Cerebellar cortex (tissue), 1 donor: Measurements from ENCODE around the gene CTNND2.
"Not testable (repeated sequence)": the region's sequence is repeated elsewhere in the genome, so short reads cannot be mapped to it uniquely, and the experiment has no call there.

Experiments
- DNase-seq: peaks from one replicate; pipeline ENCODE4 v3.0.0-alpha.2; 2015; ENCODE audit warnings: low spot score

Gene CTNND2

DNA sequence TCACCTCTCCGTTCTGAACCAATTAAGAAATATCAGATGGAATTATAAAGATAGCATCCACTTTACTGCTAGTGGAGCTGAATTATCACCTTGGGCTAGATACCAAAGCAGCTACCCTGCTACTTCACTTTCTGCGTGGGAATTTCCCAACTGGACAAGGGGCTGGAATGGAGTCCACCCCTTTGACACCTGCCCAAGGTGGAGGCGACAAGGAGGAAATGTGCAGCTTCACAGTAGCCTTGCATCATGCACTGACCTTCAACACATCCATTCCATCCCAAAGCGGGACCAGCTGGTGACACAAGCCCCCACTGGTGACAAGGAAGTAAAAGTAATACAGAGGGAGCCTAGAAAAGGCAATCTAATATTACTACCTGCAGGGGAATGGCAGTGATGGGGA lies 30.7 kb downstream of the CTNND2 start:
- DNase-seq: no peak

DNA sequence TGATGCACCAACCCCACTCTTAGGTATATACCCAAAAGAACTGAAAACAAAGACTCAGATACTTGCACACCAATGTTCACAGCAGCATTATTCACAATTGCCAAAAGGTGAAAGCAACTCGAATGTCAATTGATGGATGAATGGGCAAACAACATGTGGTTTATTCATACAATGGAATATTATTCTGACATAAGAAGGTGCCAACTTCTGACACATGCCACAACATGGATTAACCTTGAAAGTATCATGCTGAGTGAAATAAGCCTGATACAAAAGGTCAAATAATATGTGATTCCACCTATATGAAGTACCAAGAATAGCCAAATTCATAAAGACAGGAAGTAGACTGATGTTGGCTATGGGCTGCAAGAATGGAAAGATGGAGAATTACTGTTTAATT lies 35.0 kb downstream of the CTNND2 start:
- no peak for DNase-seq

DNA sequence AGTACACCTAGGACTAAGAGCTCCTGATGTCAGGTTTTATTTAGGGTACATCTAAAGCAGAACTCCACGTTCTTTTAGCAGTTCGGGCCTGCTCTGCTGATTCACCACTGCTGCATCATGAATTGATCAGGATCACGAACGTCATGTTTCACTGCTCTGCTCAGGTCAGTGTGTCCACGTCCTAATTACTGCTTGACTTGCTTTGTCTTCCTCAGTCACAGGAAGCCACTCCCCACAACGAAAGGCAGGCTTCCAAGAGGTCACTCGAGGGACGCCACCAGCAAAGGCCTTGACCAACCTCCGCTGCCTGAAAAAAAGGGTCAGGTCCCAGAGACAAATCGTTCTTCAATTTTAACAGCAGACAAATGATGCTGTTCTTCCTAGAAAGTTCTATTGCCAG lies 40.3 kb downstream of the CTNND2 start:
- no peak for DNase-seq

DNA sequence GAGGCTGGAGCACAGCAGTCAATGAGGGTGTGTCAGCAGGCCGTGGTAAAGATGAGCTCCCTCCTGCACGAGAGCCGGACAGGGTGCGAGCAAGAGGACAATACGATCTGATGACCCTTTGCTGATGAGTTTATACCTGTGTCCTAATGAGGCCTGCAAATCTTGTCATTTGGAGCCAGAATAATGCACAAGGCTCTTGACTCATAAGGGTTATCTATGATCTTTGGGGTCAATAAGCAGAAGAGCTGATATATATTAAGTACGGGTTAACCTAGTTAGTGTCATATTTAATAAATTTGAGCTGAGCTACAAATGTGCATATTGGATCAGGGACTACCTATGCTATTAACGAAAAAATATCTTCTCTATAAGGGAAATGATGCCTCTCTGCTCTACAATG lies 46.9 kb downstream of the CTNND2 start:
- no peak for DNase-seq

DNA sequence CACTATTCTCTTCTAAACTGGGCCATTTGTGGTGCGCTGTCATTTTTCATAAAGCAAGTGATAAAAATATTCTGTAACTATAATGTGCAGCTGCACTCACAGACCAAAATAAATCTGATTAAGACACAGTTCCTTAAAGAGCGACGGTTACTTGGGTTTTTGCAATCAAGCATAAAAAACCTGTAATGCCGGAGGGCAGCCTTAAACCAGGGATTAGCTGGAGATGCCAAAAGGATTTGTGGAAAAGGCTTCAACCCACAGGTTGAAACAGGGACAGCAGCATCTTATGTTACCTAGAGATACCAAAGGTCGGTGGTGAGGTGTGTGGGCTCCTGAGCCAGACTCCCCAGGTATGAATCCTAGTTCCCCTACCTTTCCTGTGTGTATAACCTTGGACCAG lies 49.3 kb downstream of the CTNND2 start:
- DNase-seq: no peak

DNA sequence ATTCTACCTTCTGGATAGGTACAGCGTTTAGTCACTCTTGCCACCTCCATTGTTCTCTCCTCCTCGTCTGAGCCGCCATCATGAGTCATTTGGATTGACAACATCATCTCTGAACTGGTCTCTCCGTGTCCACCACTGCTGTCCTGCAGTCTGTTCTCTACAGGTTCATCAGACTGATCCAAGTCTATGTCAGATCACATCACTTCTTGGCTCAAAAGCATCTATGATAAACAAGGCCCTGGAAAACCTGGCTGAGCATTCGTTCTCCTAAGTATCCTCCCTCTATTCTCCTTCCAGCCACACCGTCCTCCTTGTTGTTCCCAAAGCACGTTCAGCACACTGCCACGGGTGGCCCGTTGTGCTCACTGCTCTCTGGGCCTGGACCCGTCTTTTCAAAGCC lies 50.5 kb downstream of the CTNND2 start:
- peak; percentile 82 for DNase-seq

DNA sequence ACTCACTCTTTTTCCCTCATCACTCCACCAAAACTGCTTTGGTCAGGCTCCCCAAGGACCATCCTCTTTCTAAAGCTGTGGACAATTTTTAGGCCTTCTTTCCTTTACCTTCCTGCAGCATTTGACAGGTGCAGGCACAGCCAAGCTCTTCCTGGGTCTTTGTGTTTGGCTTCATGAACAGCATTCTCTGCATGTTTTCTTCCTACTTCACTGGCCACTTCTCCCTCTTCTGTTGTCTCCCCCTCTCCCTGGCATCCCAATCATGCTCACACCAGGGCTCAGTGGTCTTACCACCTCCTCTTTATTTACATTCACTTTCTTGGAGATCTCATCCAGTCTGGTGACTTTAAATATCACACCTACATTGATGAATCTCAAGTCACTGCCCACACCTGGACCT lies 51.1 kb downstream of the CTNND2 start:
- DNase-seq: peak; percentile 12

DNA sequence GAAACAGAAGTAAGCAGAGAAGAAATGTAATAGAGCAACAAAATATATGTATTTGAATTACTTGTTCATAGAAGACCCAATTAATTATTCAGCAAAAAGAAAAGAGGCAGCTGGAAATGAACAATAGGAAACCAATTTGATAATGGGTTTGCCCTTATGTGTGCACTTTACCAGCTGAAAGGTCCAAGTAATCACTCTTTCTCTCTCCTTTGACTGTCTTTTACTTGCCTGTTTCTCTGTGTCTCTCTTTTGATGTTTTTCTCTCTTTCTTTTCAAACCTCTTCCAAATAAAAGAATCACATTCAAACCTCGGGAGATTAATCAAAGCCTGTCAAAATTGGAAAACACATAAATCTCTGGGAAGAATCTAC lies 51.5 kb downstream of the CTNND2 start:
- DNase-seq: no peak

DNA sequence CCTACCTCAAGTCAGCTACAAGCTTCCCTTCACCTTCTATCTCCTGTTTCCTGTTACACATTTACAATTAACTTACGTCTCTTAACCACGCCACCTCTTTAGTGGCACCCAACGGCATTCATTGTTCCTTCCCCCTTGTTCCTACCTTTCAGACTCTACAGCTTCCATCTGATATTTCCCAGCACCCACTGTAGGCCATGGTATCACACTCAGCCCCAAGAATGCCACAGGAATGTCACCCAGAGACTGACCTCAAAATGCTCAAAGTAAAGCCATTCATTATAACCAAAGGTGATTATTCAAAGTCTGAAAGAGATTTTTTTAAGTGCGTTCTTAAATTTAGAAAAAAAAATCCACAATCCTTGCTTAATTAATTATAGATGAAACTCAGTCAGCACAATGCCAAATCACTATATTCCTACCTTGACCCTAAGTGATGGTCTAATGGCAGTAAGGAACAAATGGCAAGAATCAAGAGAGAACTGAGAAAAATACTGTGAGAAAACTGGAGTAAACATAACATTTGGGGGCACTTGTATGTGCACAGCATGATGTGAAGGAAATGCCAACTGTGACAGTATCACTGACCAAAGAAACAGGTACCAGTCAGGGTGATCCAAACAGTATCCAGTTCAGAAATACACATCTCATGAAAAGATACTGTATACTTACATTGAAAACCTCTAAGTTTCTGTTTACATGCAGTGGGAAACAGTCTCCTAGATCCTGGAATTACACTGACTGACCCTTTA lies 52.1 kb downstream of the CTNND2 start:
- DNase-seq: peak; percentile 64

DNA sequence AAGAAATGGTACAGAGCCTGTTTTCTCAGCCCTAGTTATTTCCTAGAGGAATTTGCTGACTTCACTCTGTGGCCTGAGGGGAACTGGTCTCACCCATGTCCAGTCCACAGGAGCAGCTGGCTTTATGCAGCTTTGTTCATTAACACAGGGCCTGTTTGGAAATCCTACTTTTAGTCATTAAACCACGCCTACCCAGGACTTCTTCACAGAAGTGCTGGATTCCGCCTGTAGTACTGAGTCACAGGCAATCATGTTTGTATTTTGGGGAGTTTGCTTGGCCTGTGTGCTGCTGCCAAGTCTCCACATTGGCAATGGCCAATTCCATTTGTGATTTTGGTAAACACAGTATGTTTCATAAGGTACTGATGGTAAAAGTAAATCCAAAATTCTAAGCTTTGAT lies 52.8 kb downstream of the CTNND2 start:
- DNase-seq: peak; percentile 43

DNA sequence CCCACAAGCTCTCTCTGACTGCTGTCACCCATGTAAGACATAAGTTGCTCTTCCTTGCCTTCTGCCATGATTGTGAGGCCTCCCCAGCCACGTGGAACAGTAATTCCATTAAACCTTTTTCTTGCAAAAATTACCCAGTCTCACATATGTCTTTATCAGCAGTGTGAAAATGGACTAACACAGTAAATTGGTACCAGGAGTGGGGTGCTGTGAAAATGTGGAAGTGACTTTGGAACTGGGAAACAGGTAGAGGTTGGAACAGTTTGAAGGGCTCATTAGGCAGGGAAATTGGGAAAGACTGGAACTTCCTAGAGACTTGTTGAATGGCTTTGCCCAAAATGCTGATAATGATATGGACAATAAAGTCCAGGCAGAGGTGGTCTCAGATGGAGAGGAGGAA lies 75.7 kb downstream of the CTNND2 start:
- not testable (repeated sequence) for DNase-seq

DNA sequence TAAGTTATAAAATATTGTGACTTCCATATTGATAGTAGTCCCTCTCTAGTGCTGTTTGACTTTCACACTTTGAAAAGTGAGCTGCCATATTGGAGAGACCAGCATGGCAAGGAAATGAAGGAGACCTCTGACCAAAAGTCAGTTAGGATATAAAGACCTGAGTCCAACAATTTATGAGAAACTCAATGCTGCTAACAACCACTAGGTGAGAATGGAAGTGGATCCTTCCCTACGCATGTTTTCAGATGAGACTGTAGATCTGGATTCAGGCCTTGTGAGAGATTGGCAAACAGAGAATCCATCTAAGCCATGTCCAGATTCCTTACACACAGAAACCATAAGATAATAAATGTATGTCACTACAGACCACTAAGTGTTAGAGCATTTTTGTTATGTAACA lies 81.6 kb downstream of the CTNND2 start:
- no peak for DNase-seq

DNA sequence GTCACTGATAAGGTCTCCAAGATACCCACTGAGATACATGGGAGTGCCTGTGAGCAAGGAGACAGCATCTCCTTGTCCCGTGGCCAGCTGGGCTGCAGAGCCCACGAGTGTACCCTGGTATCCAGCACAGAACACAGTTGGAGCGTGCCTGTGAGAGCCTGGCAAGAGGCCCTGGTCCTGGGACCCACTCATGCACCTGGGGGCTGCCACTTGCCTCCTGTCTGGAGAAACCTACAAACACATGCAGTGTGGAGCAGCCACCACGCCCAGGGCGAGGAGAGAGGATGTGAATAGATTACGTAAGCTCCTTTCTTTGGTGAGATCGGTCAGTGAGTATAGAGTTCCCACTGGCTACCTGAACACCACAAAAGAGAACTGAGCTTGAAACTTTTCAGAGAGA lies 88.3 kb downstream of the CTNND2 start:
- no peak for DNase-seq

DNA sequence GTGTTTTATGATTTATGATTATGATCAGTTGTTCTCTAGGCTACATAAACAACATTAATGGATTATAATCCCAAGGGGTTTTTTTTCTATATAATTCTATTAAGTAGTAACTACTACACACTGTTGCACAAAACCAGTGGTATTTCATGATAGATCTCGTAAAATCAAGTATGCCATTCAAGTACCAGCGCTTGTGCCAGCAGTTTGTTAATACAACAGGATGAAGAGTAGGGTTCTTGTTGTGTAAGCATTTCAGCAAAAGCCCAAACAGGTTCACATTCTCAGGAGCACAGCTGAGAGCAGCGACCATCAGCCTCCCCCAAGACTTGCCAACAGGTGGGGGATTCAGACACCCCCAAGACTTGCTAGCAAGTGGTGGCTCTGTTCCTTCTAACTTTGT lies 88.8 kb downstream of the CTNND2 start:
- no peak for DNase-seq

DNA sequence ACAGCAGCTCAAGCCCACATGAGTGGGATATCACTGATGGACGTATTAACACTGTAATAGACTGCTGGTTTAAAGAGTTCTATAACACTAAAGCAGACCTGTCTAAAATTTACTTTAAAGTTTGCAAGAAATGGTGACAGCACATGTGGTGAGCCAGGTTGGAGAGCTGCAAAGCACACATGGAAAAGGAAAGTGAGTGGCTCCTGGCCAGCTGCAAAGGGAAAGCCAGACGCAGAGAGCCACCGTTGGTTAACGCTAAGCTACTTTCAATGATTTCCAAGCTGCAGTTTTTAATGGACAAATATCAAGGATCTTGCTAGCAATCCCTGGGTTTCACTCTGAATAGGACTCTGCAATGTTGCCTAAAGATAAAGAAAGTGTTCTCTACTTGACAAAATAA lies 89.9 kb downstream of the CTNND2 start:
- no peak for DNase-seq

DNA sequence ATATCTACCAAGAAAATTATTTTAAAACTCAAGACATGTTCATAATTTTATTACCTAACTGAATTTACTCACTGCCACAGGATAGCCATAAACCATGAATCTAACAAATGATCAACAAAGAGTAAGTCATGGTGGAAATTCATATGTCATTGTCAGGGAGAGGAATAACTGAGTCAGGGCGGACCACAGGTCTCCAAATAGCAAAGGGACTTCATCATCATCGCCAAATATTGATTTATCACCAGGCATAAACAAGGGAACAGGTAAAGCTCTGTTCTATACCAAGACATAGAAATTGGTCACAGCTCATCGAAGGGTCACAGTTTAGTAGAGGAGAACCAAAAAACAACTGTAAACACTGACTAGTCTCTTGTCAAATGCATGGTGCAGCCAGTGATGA lies 94.8 kb downstream of the CTNND2 start:
- DNase-seq: no peak

DNA sequence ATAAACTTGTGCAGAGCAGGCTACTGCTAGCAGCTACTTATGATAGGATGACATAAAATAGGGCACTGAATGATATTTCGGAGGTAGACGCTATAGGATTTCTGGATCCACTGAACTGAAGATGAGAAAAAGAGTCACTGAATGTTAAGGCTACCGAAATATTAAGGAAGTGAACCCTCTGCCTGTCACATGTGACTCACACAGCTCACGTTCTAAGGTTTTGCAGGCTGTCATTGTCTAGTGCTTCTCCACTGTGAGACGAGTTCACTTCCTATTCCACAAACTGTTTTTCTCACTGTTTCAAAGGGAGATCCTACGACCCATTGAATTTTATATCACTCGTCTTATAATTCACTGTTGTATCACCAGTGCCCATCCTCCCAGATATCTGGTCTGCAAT lies 100.8 kb downstream of the CTNND2 start:
- no peak for DNase-seq

DNA sequence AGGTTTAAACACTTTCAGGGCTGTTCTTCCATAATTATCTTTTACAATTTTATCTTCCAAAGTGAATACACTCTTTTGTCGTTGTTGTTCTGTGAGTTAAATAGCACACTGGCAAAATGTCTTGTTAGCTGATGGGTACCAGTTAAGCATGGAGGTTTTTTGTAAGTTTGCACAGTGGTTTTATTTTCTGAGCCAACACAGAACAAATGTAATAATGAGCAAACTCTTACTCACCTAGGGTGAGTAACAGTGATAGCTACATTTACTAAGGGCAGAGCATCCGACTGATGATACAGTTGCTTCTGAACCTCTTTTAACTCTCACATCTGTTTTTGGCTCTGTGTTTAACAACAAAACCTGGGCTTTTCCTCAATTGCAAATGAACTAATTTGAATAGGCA lies 103.2 kb downstream of the CTNND2 start:
- no peak for DNase-seq

DNA sequence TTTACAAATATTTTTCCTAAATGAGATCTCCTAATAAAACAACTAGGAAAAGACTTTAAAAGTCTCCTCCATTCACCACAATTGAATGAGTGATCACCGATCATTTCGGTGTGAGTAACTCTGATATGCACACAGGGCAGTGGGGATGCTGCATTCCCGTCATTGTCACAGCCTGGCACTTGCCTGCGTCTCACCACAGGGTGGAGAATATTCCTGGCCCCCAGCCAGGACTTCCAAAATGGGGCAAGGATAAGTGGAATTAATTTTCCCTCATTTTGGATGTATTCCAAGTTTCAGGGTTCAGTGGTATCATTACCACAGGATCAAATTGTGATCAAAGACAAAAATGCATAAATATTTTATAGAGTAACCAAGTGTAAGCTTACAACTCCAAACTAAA lies 107.1 kb downstream of the CTNND2 start:
- peak; percentile 85 for DNase-seq

DNA sequence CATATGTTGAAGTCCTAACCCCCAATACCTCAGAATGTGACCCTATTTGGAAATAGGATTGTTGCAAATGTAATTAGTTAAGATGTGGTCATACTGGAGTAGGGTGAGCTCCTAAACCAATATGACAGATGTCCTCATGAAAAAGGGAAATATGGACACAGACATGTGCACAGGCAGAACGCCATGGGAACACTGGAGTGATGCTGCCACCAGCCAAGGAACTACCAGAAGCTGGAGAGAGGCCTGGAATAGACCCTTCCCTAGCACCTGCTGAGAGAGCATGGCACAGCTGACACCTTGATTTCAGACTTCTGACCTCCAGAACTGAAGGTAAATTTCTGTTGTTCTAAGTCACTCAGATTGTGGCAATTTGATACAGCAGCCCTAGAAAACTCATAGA lies 110.8 kb downstream of the CTNND2 start:
- peak; percentile 88 for DNase-seq

DNA sequence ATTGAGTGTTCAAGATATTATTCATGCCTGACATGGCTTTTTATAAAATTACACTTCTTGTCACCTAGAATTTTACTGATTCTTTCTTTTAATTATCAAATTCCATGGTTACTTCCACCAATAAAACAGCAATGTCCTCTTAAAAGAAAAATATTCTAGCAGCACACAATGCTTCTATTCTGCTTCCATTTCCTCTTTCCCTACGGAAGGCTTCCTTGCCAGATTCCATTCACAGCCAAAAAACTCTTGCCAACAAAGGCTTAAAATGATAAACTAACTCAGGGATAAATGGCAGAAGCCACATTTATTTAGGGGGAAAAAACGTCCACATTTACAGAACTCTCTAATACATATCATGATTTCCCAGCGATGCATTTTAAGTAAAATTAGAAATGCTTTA lies 111.6 kb downstream of the CTNND2 start:
- DNase-seq: peak; percentile 81

DNA sequence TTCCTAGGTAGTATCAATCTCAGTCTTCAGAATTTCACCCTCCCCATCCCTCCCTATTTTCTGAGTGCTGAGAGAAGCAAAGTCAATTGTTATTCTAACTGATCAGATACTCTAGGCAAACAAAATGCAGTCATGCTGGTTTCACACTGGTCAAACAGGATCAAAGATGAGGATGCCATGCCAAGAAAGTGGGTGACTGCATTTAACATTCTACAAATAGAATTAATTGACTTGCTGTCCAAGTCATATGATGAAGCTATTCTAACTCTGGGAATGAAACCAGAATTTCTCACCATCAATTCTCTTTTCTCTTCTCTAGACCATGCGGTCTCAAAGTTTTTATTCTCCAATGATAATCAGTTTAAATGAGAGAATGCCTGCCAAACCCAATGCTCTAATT lies 112.5 kb downstream of the CTNND2 start:
- DNase-seq: peak; percentile 31

DNA sequence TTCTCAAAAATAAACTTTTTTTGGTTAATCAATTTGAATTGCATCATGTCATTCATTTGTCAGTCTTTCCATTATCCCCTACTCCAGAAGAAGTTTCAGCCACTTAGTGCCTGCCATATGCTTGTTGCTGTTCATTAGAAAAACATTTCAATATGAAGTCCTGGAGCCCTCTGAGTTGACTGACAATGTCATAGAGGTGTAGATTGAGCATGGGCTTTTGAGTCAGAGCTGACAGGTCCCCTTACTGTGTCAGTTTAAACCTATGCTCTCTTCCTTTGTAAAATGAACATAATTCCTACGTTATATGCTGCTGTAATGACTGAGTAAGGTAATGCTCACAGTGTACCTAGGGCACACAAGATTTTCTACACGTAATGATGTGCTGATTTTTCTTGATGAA lies 114.0 kb downstream of the CTNND2 start:
- no peak for DNase-seq

DNA sequence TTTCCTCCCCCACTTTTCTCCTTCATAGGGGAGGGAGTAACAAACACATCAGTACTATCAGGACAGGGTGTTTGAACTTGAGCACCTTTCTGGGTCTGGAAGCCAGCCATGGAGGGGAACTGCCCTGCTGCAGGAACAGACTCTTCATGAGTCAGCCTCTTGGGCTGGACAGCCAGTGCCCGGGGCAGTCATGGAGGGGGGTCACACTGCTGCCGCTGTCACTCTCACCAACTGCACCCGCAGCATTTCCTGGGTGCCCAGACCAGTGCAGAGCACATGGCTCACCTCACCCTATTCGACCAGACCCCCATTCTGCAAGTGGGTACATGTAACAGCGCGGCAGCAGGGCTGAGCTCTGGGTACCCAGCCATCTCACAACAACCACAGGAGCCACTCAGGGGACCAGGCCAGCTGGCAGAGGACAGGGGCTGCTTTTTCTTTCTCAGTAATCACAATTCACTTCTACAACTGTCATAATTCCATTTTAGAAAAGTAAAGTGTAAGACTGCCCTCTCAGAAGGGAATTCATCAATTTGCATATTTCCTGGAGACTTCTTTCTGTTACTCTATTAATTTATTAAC lies 118.4 kb downstream of the CTNND2 start:
- DNase-seq: peak; percentile 38
